OCI-LY1 (cell line): ENCODE measurements around the gene CUEDC1.

Experiments used
- H2AFZ ChIP-seq: fragments of 200-600 bp; sonication (generic), shearing (Covaris generic); 2 replicates; pipeline ENCODE4 v1.6.0; 2014; ENCODE audit warnings: antibody characterized with exemption, mild to moderate bottlenecking, low read length
- H3F3A ChIP-seq: fragments of 200-600 bp; sonication (generic), shearing (Covaris generic); 2 replicates; pipeline ENCODE4 v1.6.0; 2014; ENCODE audit warnings: mild to moderate bottlenecking, antibody characterized with exemption, low read length, moderate library complexity; ENCODE audit not compliant: insufficient read depth
- H3K27ac ChIP-seq: fragments of 200-600 bp; sonication (generic); 2 replicates; pipeline ENCODE4 v1.5.1; 2014; ENCODE audit warnings: low read length, mixed run types, mild to moderate bottlenecking, low read depth; ENCODE audit not compliant: poor library complexity, severe bottlenecking
- H3K27me3 ChIP-seq: fragments of 200-600 bp; sonication (generic); 2 replicates; pipeline ENCODE4 v1.6.0; 2014; ENCODE audit warnings: antibody characterized with exemption, mild to moderate bottlenecking, low read length, moderate library complexity; ENCODE audit not compliant: insufficient read depth
- H3K36me3 ChIP-seq: fragments of 200-600 bp; sonication (generic); 2 replicates; pipeline ENCODE4 v1.6.1; 2014; ENCODE audit warnings: mild to moderate bottlenecking, antibody characterized with exemption, low read length, moderate library complexity, mixed read lengths; ENCODE audit not compliant: insufficient read depth
- H3K4me1 ChIP-seq: fragments of 200-600 bp; sonication (generic); 2 replicates; pipeline ENCODE4 v1.5.1; 2014; ENCODE audit warnings: mild to moderate bottlenecking, low read length, moderate library complexity; ENCODE audit not compliant: insufficient read depth, severe bottlenecking
- H3K4me2 ChIP-seq: fragments of 200-600 bp; sonication (generic), shearing (Covaris generic); 2 replicates; pipeline ENCODE4 v1.6.1; 2014; ENCODE audit warnings: low read length
- H3K4me3 ChIP-seq: fragments of 200-600 bp; sonication (generic); 2 replicates; pipeline ENCODE4 v1.5.1; 2014; ENCODE audit warnings: low read length, low read depth, mild to moderate bottlenecking, mixed read lengths; ENCODE audit not compliant: poor library complexity, severe bottlenecking
- H3K79me2 ChIP-seq: fragments of 200-600 bp; shearing (Covaris generic); 2 replicates; pipeline ENCODE4 v1.6.1; 2016; ENCODE audit warnings: mixed run types, low read length, mixed read lengths; ENCODE audit not compliant: insufficient read depth
- H3K9ac ChIP-seq: fragments of 200-600 bp; sonication (generic), shearing (Covaris generic); 2 replicates; pipeline ENCODE4 v1.6.1; 2014; ENCODE audit warnings: mild to moderate bottlenecking, low read length, mixed read lengths
- H3K9me2 ChIP-seq: fragments of 200-600 bp; sonication (generic), shearing (Covaris generic); 2 replicates; pipeline ENCODE4 v1.6.1; 2014; ENCODE audit warnings: low read depth, mild to moderate bottlenecking, low read length, mixed read lengths
- H3K9me3 ChIP-seq: fragments of 200-600 bp; shearing (Covaris generic); 2 replicates; pipeline ENCODE4 v1.6.1; 2014; ENCODE audit warnings: low read length, mixed read lengths
- H4K20me1 ChIP-seq: fragments of 200-600 bp; sonication (generic), shearing (Covaris generic); 2 replicates; pipeline ENCODE4 v1.6.0; 2016; ENCODE audit warnings: mild to moderate bottlenecking, low read length; ENCODE audit not compliant: insufficient read depth
- CTCF ChIP-seq: fragments of 200-600 bp; sonication (generic), shearing (Covaris generic); IDR thresholded peaks from 2 replicates; pipeline ENCODE4 v1.5.1; 2017; ENCODE audit warnings: mild to moderate bottlenecking, antibody characterized with exemption, low read length, moderate library complexity, mixed read lengths
- EZH2 ChIP-seq: fragments of 200-600 bp; sonication (generic), shearing (Covaris generic); IDR thresholded peaks from 2 replicates; pipeline ENCODE4 v1.8.0; 2017; ENCODE audit warnings: borderline replicate concordance, mixed run types, mild to moderate bottlenecking, antibody characterized with exemption, low read length, moderate library complexity, mixed read lengths

CUEDC1 gene

GRCh38 chr17:57986841-57987580, 31.8 kb upstream of the CUEDC1 start:
- H3K4me1 ChIP-seq, result peaks cover 35% of the 10 kb centered on the region
- H3K9me3 ChIP-seq, result no peaks in the 10 kb centered on the region
- no peak for TF ChIP-seq EZH2
- TF ChIP-seq CTCF, result no peak
- H4K20me1 ChIP-seq, result no peaks in the 10 kb centered on the region
- H3K36me3 ChIP-seq, result peaks cover 31% of the 10 kb centered on the region
- H3F3A ChIP-seq, result peaks cover 13% of the 10 kb centered on the region; the same call in 1 of the 2 replicates
- H2AFZ ChIP-seq, result no peak overlapping the region
- peak overlapping the region; percentile 78 for H3K4me3 ChIP-seq
- H3K27ac ChIP-seq, result no peak overlapping the region
- peak overlapping the region; percentile 96 for H3K4me2 ChIP-seq
- peaks cover 22% of the 10 kb centered on the region for H3K79me2 ChIP-seq
- H3K9me2 ChIP-seq, result no peaks in the 10 kb centered on the region
- no peaks in the 10 kb centered on the region for H3K27me3 ChIP-seq
- peak overlapping the region; percentile 77 for H3K9ac ChIP-seq

- peaks cover 22% of the 10 kb centered on the region for H3K79me2 ChIP-seq
- no peaks in the 10 kb centered on the region for H3K9me2 ChIP-seq
- H3K36me3 ChIP-seq, result peaks cover 43% of the 10 kb centered on the region
- H3K27ac ChIP-seq, result no peak overlapping the region
- no peaks in the 10 kb centered on the region for H3K9me3 ChIP-seq
- H3K4me3 ChIP-seq, result no peak overlapping the region
- H3K27me3 ChIP-seq, result no peaks in the 10 kb centered on the region
- H3K9ac ChIP-seq, result no peak overlapping the region
- peaks cover 35% of the 10 kb centered on the region for H3K4me1 ChIP-seq
- TF ChIP-seq EZH2 (no peak), CTCF (no peak)
- H2AFZ ChIP-seq, result no peak overlapping the region
- 0 out of 2 replicates have a peak, but pooled peaks cover 2% of the 10 kb centered on the region for H4K20me1 ChIP-seq
- H3K4me2 ChIP-seq, result peak overlapping the region; percentile 12; the same call in 1 of the 2 replicates
- peaks cover 5% of the 10 kb centered on the region; the same call in 1 of the 2 replicates for H3F3A ChIP-seq
Observed at GRCh38 chr17:57985675-57985974, 30.4 kb upstream of the CUEDC1 start.

- H3K79me2 ChIP-seq, result peaks cover 22% of the 10 kb centered on the region
- H3K9ac ChIP-seq, result no peak overlapping the region
- no peak overlapping the region for H3K4me3 ChIP-seq
Observed at GRCh38 chr17:57984936-57985674, 29.9 kb upstream of the CUEDC1 start.

More at GRCh38 chr17:57984936-57985674, 29.9 kb upstream of the CUEDC1 start:
- H3K4me1 ChIP-seq, result peaks cover 35% of the 10 kb centered on the region
- H3K36me3 ChIP-seq, result peaks cover 48% of the 10 kb centered on the region
- peaks cover 5% of the 10 kb centered on the region; the same call in 1 of the 2 replicates for H3F3A ChIP-seq
- no peak for TF ChIP-seq CTCF
- TF ChIP-seq EZH2, result no peak
- H2AFZ ChIP-seq, result no peak overlapping the region
- no peak overlapping the region for H3K27ac ChIP-seq
- H3K27me3 ChIP-seq, result no peaks in the 10 kb centered on the region
- no peaks in the 10 kb centered on the region for H3K9me3 ChIP-seq
- peak overlapping the region; percentile 12; the same call in 1 of the 2 replicates for H3K4me2 ChIP-seq
- 0 out of 2 replicates have a peak, but pooled peaks cover 2% of the 10 kb centered on the region for H4K20me1 ChIP-seq
- H3K9me2 ChIP-seq, result no peaks in the 10 kb centered on the region
